ENCODE measurements around the gene SULT4A1.
"Not testable (repeated sequence)": the region's sequence is repeated elsewhere in the genome, so short reads cannot be mapped to it uniquely, and the experiment has no call there.

DNA sequence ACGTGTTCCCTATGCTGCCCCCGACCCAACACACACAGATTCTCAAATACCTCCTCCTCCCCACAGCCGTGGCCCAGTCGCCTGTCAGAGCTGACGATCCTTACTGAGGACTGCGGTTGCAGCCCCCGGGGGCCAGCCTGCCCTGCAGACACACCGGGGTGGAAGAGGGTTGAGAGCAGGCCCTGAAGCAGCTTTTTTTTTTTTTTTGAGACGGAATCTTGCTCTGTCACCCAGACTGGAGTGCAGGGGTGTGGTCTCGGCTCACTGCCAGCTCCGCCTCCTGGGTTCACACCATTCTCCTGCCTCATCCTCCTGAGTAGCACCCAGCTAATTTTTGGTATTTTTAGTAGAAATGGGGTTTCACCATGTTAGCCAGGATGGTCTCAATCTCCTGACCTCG, 40.7 kb upstream of the SULT4A1 start:
- not testable (repeated sequence) for TF ChIP-seq POLR2AphosphoS5 (IDR thresholded peaks at IDR 0.05); EP300 (IDR thresholded peaks at IDR 0.05); POLR2A (IDR thresholded peaks at IDR 0.05; ENCODE audit: low read depth)
